GM23338 (cell line): ENCODE data around the gene UBA1. TPM values are rescaled to one million over a fixed set of nuclear protein-coding genes. Genes with fewer than 3 reads are reported as not detected.

Experiments used
- ATAC-seq: fragments of 200-7000 bp; cut with Tn5 transposase; 3 replicates; pipeline ENCODE4 v1.9.1; 2020
- DNase-seq: peaks from one replicate; pipeline ENCODE4 v3.0.0-alpha.2; 2015; ENCODE audit warnings: low spot score
- H2AFZ ChIP-seq: fragments of 200-600 bp; sonication (generic); 2 replicates; pipeline ENCODE4 v1.8.0; 2016; ENCODE audit warnings: antibody characterized with exemption, mild to moderate bottlenecking, moderate library complexity
- H3F3A ChIP-seq: fragments of 200-600 bp; sonication (generic); replicated peaks from 2 replicates; pipeline ENCODE4 v1.8.0; 2017; ENCODE audit warnings: antibody characterized with exemption, mixed run types, low read depth
- H3K27ac ChIP-seq: fragments of 200-600 bp; sonication (generic); 2 replicates; pipeline ENCODE4 v1.6.1; 2016; ENCODE audit warnings: low read depth
- H3K27me3 ChIP-seq: fragments of 200-600 bp; sonication (generic); 2 replicates; pipeline ENCODE4 v1.8.0; 2016; ENCODE audit warnings: mild to moderate bottlenecking, mixed run types, moderate library complexity; ENCODE audit not compliant: insufficient read depth
- H3K36me3 ChIP-seq: fragments of 200-600 bp; sonication (generic); 2 replicates; pipeline ENCODE4 v1.8.0; 2016; ENCODE audit warnings: mild to moderate bottlenecking; ENCODE audit not compliant: insufficient read depth
- H3K4me1 ChIP-seq: fragments of 200-600 bp; sonication (generic); 2 replicates; pipeline ENCODE4 v1.8.0; 2016; ENCODE audit warnings: mild to moderate bottlenecking, moderate library complexity; ENCODE audit not compliant: insufficient read depth
- H3K4me2 ChIP-seq: fragments of 200-600 bp; sonication (generic); 2 replicates; pipeline ENCODE4 v1.7.1; 2017; ENCODE audit warnings: mixed run types
- H3K4me3 ChIP-seq: fragments of 200-600 bp; sonication (generic); 2 replicates; pipeline ENCODE4 v1.6.1; 2016; ENCODE audit warnings: mixed run types
- H3K79me2 ChIP-seq: fragments of 200-600 bp; sonication (generic); replicated peaks from 2 replicates; pipeline ENCODE4 v1.8.0; 2017; ENCODE audit warnings: mild to moderate bottlenecking; ENCODE audit not compliant: insufficient read depth
- H3K9me2 ChIP-seq: fragments of 200-600 bp; sonication (generic); 2 replicates; pipeline ENCODE4 v1.8.0; 2017; ENCODE audit not compliant: insufficient read depth
- H4K20me1 ChIP-seq: fragments of 200-600 bp; sonication (generic); replicated peaks from 2 replicates; pipeline ENCODE4 v1.8.0; 2017; ENCODE audit warnings: mild to moderate bottlenecking; ENCODE audit not compliant: insufficient read depth
- H3K27ac Mint-ChIP-seq: 2 replicates; pipeline ENCODE4 v1.8.0; 2020; ENCODE audit warnings: inconsistent platforms, mild to moderate bottlenecking, moderate library complexity, mixed read lengths
- H3K27me3 Mint-ChIP-seq: 3 replicates; pipeline ENCODE4 v1.8.0; 2022; ENCODE audit warnings: low read depth, mild to moderate bottlenecking, moderate library complexity, mixed read lengths, inconsistent platforms; ENCODE audit not compliant: insufficient read depth, poor library complexity
- H3K36me3 Mint-ChIP-seq: 3 replicates; pipeline ENCODE4 v1.8.0; 2021; ENCODE audit warnings: low read depth, mild to moderate bottlenecking, inconsistent platforms, moderate library complexity, mixed read lengths
- H3K4me1 Mint-ChIP-seq: 3 replicates; pipeline ENCODE4 v1.8.0; 2020; ENCODE audit warnings: mild to moderate bottlenecking, inconsistent platforms, mixed read lengths
- H3K4me3 Mint-ChIP-seq: 3 replicates; pipeline ENCODE4 v1.8.0; 2021; ENCODE audit warnings: moderate library complexity, mild to moderate bottlenecking, inconsistent platforms, mixed read lengths
- H3K9me3 Mint-ChIP-seq: 3 replicates; pipeline ENCODE4 v1.8.0; 2020; ENCODE audit warnings: moderate library complexity, mild to moderate bottlenecking, inconsistent platforms, mixed read lengths
- CREB1 ChIP-seq: fragments of 250-450 bp; sonication (Bioruptor Pico); IDR thresholded peaks from 2 replicates; pipeline ENCODE4 v1.5.0; 2020; ENCODE audit warnings: low read depth, mild to moderate bottlenecking, moderate library complexity
- CTCF ChIP-seq, 2 experiments: fragments of 200-600 bp in 1 of 2; sonication (generic) in 1 of 2; conservative IDR thresholded peaks; 2 replicates each; pipeline versions ENCODE4 v1.5.1 to v1.6.1; 2016 to 2017; ENCODE audit warnings: antibody characterized with exemption in 2 of 2, low read depth in 2 of 2, mild to moderate bottlenecking in 2 of 2, moderate library complexity in 1 of 2
- ETS1 ChIP-seq: IDR thresholded peaks from 2 replicates; pipeline ENCODE4 v1.6.1; 2016; ENCODE audit warnings: antibody characterized with exemption
- EZH2 ChIP-seq: fragments of 200-600 bp; sonication (generic); IDR thresholded peaks from one replicate; pipeline ENCODE4 v1.8.0; 2017; ENCODE audit warnings: antibody characterized with exemption, mild to moderate bottlenecking, low read depth; ENCODE audit not compliant: unreplicated experiment
- EZH2phosphoT487 ChIP-seq: fragments of 200-600 bp; sonication (generic); IDR thresholded peaks from one replicate; pipeline ENCODE4 v1.8.1; 2018; ENCODE audit warnings: antibody characterized with exemption; ENCODE audit not compliant: unreplicated experiment
- NANOG ChIP-seq: IDR thresholded peaks from 2 replicates; pipeline ENCODE4 v1.6.1; 2016; ENCODE audit warnings: antibody characterized with exemption, borderline replicate concordance
- POLR2AphosphoS5 ChIP-seq: IDR thresholded peaks from 2 replicates; pipeline ENCODE4 v1.6.1; 2016; ENCODE audit warnings: antibody characterized with exemption, low read depth
- REST ChIP-seq: IDR thresholded peaks from one replicate; pipeline ENCODE4 v1.6.1; 2018; ENCODE audit warnings: antibody characterized with exemption; ENCODE audit not compliant: unreplicated experiment
- ZNF114 ChIP-seq: fragments of 250-450 bp; sonication (Bioruptor Pico); IDR thresholded peaks from 2 replicates; pipeline ENCODE4 v1.5.0; 2020; ENCODE audit warnings: mild to moderate bottlenecking, moderate library complexity
- ZNF331 ChIP-seq: fragments of 250-450 bp; sonication (Bioruptor Pico); IDR thresholded peaks from 2 replicates; pipeline ENCODE4 v1.5.0; 2020; ENCODE audit warnings: low read depth, mild to moderate bottlenecking, moderate library complexity
- ZNF462 ChIP-seq: fragments of 250-450 bp; sonication (Bioruptor Pico); IDR thresholded peaks from 2 replicates; pipeline ENCODE4 v1.5.0; 2020; ENCODE audit warnings: mild to moderate bottlenecking, moderate library complexity
- polyA plus RNA-seq: library from polyadenylated mRNA; unstranded; fragments of >200 nt; fragmentation: Nextera tagmentation; extraction: Ambion mirVana; gene quantifications from 2 replicates; pipeline ENCODE4 v1.2.1, GENCODE V29; 2016
- total RNA-seq: library from RNA; depleted of rRNA; stranded (reverse); fragments of >200 nt; shearing (Covaris generic); gene quantifications from 2 replicates; pipeline ENCODE4 v1.2.3, GENCODE V29; 2014

The UBA1 gene
- total and polyA plus RNA-seq, 2 experiments from 2014 or later, result 104 to 377 TPM

GRCh38 chrX:47231167-47231566 is 37.5 kb downstream of the UBA1 start (continued):
- no peak for TF ChIP-seq CTCF (conservative IDR thresholded peaks at IDR 0.05; ENCODE audit: low read depth in 2 of 2)
- no peak for TF ChIP-seq EZH2phosphoT487
- no peak for TF ChIP-seq REST
- no peak for TF ChIP-seq ZNF331 (CRISPR knock-in tag)
- TF ChIP-seq POLR2AphosphoS5, result no peak
- TF ChIP-seq CREB1 (CRISPR knock-in tag), result no peak
- TF ChIP-seq NANOG, result no peak
- TF ChIP-seq EZH2, result no peak
- no peak for TF ChIP-seq ETS1

- no peaks in the 10 kb centered on the region for H4K20me1 ChIP-seq
- ATAC-seq, result no peak; the same call in 2 of the 3 replicates
- no peak overlapping the region for H2AFZ ChIP-seq
- TF ChIP-seq NANOG, result no peak
- no peak for TF ChIP-seq POLR2AphosphoS5
- TF ChIP-seq ZNF462 (CRISPR knock-in tag), result no peak
- TF ChIP-seq ZNF114 (CRISPR knock-in tag), result no peak
- no peak for TF ChIP-seq EZH2
These were observed 38.7 kb downstream of the UBA1 start for GRCh38 chrX:47232197-47232802.

More at GRCh38 chrX:47232197-47232802, 38.7 kb downstream of the UBA1 start:
- Mint-ChIP-seq H3K27me3 (peaks cover 4% of the 10 kb centered on the region), H3K4me3 (peak overlapping the region; percentile 93), H3K9me3 (no peaks in the 10 kb centered on the region; the same call in 1 of the 3 replicates), H3K36me3 (peaks cover 10% of the 10 kb centered on the region; the same call in 2 of the 3 replicates), H3K4me1 (peaks cover 10% of the 10 kb centered on the region; the same call in 2 of the 3 replicates), H3K27ac (peak overlapping the region; percentile 100)
- H3K27ac ChIP-seq, result peak overlapping the region; percentile 98
- peaks cover 4% of the 10 kb centered on the region for H3K4me1 ChIP-seq
- DNase-seq, result no peak
- H3K79me2 ChIP-seq, result peaks cover 35% of the 10 kb centered on the region
- no peaks in the 10 kb centered on the region for H3F3A ChIP-seq
- no peaks in the 10 kb centered on the region for H3K36me3 ChIP-seq
- peak overlapping the region; percentile 79 for H3K4me2 ChIP-seq
- H3K4me3 ChIP-seq, result peak overlapping the region; percentile 59
- no peaks in the 10 kb centered on the region for H3K9me2 ChIP-seq
- H3K27me3 ChIP-seq, result no peaks in the 10 kb centered on the region
